Keratinocyte (primary cell): Measurements from ENCODE around the gene FLAD1. TPM values are rescaled to one million over a fixed set of nuclear protein-coding genes. Genes with fewer than 3 reads are reported as not detected.
A peak's percentile ranks its signal among the peaks of the same experiment; 100 is the strongest.

ENCODE experiments used
- DNase-seq: peaks from one replicate; pipeline ENCODE4 v3.0.0-alpha.2; 2011; ENCODE audit warnings: low read depth, missing footprints, low spot score
- FAIRE-seq: peaks from 2 replicates; lab custom pipeline; 2011; peaks lifted over from hg19 to GRCh38; lab: Jason Lieb, UNC
- H2AFZ ChIP-seq: 2 replicates; pipeline ENCODE4 v1.6.0; 2012; ENCODE audit warnings: low read length, control low read depth, inconsistent platforms; ENCODE audit not compliant: control insufficient read depth
- H3K27ac ChIP-seq: 2 replicates; pipeline ENCODE4 v1.5.1; 2011; ENCODE audit warnings: low read length; ENCODE audit not compliant: control insufficient read depth, insufficient read depth
- H3K27me3 ChIP-seq: 3 replicates; pipeline ENCODE4 v1.6.0; 2011; ENCODE audit warnings: low read length; ENCODE audit not compliant: control insufficient read depth, insufficient read depth; ENCODE audit errors: extremely low read depth
- H3K36me3 ChIP-seq, 2 experiments: 2 replicates in 1 of 2; 3 replicates in 1 of 2; pipeline ENCODE4 v1.5.1; 2011; ENCODE audit warnings: low read length in 2 of 2, mild to moderate bottlenecking in 1 of 2; ENCODE audit not compliant: control insufficient read depth in 2 of 2, insufficient read depth in 2 of 2; ENCODE audit errors: extremely low read depth in 1 of 2
- H3K4me1 ChIP-seq: 3 replicates; pipeline ENCODE4 v1.5.1; 2011; ENCODE audit warnings: low read length; ENCODE audit not compliant: control insufficient read depth, insufficient read depth; ENCODE audit errors: extremely low read depth
- H3K4me2 ChIP-seq: 3 replicates; pipeline ENCODE4 v1.6.0; 2011; ENCODE audit warnings: low read depth, low read length; ENCODE audit not compliant: control insufficient read depth, insufficient read depth; ENCODE audit errors: extremely low read depth
- H3K4me3 ChIP-seq, 3 experiments: fragments of 200-600 bp in 1 of 3; sonication (generic) in 1 of 3; 2 replicates in 2 of 3; 3 replicates in 1 of 3; pipeline ENCODE4 v1.5.1; 2011 to 2016; ENCODE audit warnings: low read length in 3 of 3, mild to moderate bottlenecking in 3 of 3, control low read depth in 2 of 3, inconsistent platforms in 1 of 3, low read depth in 1 of 3, mixed read lengths in 1 of 3, mixed run types in 1 of 3, moderate library complexity in 1 of 3; ENCODE audit not compliant: control insufficient read depth in 2 of 3, insufficient read depth in 2 of 3; ENCODE audit errors: extremely low read depth in 1 of 3
- H3K79me2 ChIP-seq: 2 replicates; pipeline ENCODE4 v1.6.0; 2012; ENCODE audit warnings: low read length; ENCODE audit not compliant: control insufficient read depth, insufficient read depth
- H3K9ac ChIP-seq: 3 replicates; pipeline ENCODE4 v1.6.0; 2011; ENCODE audit warnings: low read length; ENCODE audit not compliant: control insufficient read depth, insufficient read depth; ENCODE audit errors: extremely low read depth
- H3K9me1 ChIP-seq: 3 replicates; pipeline ENCODE4 v1.6.0; 2011; ENCODE audit warnings: low read length; ENCODE audit not compliant: control insufficient read depth, insufficient read depth; ENCODE audit errors: extremely low read depth
- H3K9me3 ChIP-seq: 2 replicates; pipeline ENCODE4 v1.5.1; 2012; ENCODE audit warnings: low read depth, low read length; ENCODE audit not compliant: control insufficient read depth
- H4K20me1 ChIP-seq: 3 replicates; pipeline ENCODE4 v1.6.0; 2011; ENCODE audit warnings: low read length; ENCODE audit not compliant: control insufficient read depth, insufficient read depth; ENCODE audit errors: extremely low read depth
- CTCF ChIP-seq, 3 experiments: IDR thresholded peaks in 1 of 3; conservative IDR thresholded peaks in 1 of 3; optimal IDR thresholded peaks in 1 of 3; 2 replicates in 2 of 3; 3 replicates in 1 of 3; pipeline versions ENCODE3 to v1.5.1; 2011; ENCODE audit warnings: low read length in 3 of 3, mild to moderate bottlenecking in 3 of 3, moderate library complexity in 2 of 3, control low read depth in 1 of 3, inconsistent platforms in 1 of 3; ENCODE audit not compliant: insufficient read depth in 2 of 3; ENCODE audit errors: extremely low read depth in 1 of 3
- EZH2 ChIP-seq: IDR thresholded peaks from one replicate; pipeline ENCODE4 v1.6.1; 2012; ENCODE audit warnings: inconsistent platforms, mild to moderate bottlenecking, low read length, moderate library complexity
- dilution Hi-C: fragments of 300-500 bp; cut with MboI; formaldehyde crosslinking; loops from one replicate; pipeline ENCODE4 v1.7.0; 2020; ENCODE audit warnings: low sequenced_read_pairs; ENCODE audit not compliant: extremely low pct_ligation_motif_present
- polyA plus RNA-seq, 5 experiments: library from polyadenylated mRNA; depleted of rRNA in 3 of 5; stranded (reverse) in 3 of 5; stranded (forward) in 1 of 5; unstranded in 1 of 5; fragments of >200 nt; gene quantifications; 1 replicate in 1 of 5; 2 replicates in 3 of 5; 3 replicates in 1 of 5; pipeline versions ENCODE4 v1.2.1 to v1.2.3, GENCODE V29; 2011 to 2012; ENCODE audit warnings: missing spikeins in 2 of 5, low read depth in 1 of 5, low replicate concordance in 1 of 5

Gene FLAD1
- polyA plus RNA-seq, 1 donor (not counting 4 experiments of a cell fraction or from before 2014, with no cell fraction given) = 51.4 TPM

GRCh38 chr1:155022136-155022926 lies 39.2 kb downstream of the FLAD1 start:
- dilution Hi-C loops = no loop called here
- DNase-seq (no peak), FAIRE-seq (no peak)
- Histone ChIP-seq H3K4me1 (peaks cover 30% of the 10 kb centered on the region), H3K9me3 (no peaks in the 10 kb centered on the region), H3K27me3 (no peaks in the 10 kb centered on the region), H3K36me3 (peaks cover 3 to 8% of the 10 kb centered on the region in 2 experiments), H4K20me1 (no peaks in the 10 kb centered on the region), H3K27ac (no peak overlapping the region), H3K79me2 (no peaks in the 10 kb centered on the region), H3K9me1 (no peaks in the 10 kb centered on the region), H3K4me3 (no peak overlapping the region), H2AFZ (no peak overlapping the region), H3K9ac (no peak overlapping the region), H3K4me2 (peak overlapping the region; percentile 43)
- no peak for TF ChIP-seq EZH2
- TF ChIP-seq CTCF (optimal IDR thresholded peaks at IDR 0.05 in 1 of 3, IDR thresholded peaks at IDR 0.05 in 1 of 3, conservative IDR thresholded peaks at IDR 0.05 in 1 of 3; ENCODE audit: extremely low read depth in 1 of 3, insufficient read depth in 2 of 3, low read length in 3 of 3) = no peak

- H3K36me3 ChIP-seq = peaks cover 3 to 8% of the 10 kb centered on the region in 2 experiments
- no peaks in the 10 kb centered on the region for H3K79me2 ChIP-seq
- peak overlapping the region; percentile 43 for H3K4me2 ChIP-seq
- no peak overlapping the region for H3K27ac ChIP-seq
- no peak for TF ChIP-seq EZH2
- TF ChIP-seq CTCF (optimal IDR thresholded peaks at IDR 0.05 in 1 of 3, IDR thresholded peaks at IDR 0.05 in 1 of 3, conservative IDR thresholded peaks at IDR 0.05 in 1 of 3; ENCODE audit: extremely low read depth in 1 of 3, insufficient read depth in 2 of 3, low read length in 3 of 3) = no peak
- H3K9me1 ChIP-seq = no peaks in the 10 kb centered on the region
- dilution Hi-C loops = no loop called here
- DNase-seq = no peak
- H2AFZ ChIP-seq = no peak overlapping the region
- H4K20me1 ChIP-seq = no peaks in the 10 kb centered on the region
- no peak overlapping the region for H3K4me3 ChIP-seq
- H3K4me1 ChIP-seq = peaks cover 25% of the 10 kb centered on the region
- no peak overlapping the region for H3K9ac ChIP-seq
- no peaks in the 10 kb centered on the region for H3K9me3 ChIP-seq
- no peaks in the 10 kb centered on the region for H3K27me3 ChIP-seq
- FAIRE-seq = peak; percentile 69
Measured at GRCh38 chr1:155022927-155023236, 39.7 kb downstream of the FLAD1 start.
